ENCODE data around the gene SAMM50. TPM values are rescaled to one million over a fixed set of nuclear protein-coding genes. Genes with fewer than 3 reads are reported as not detected.

Gene SAMM50
- total and polyA plus RNA-seq, 10 of the 15 experiments (the other 5 are each of a cell fraction or from before 2014, with no cell fraction given), result 38.2 to 126 (median 62.4) TPM

GRCh38 chr22:43919106-43919973, 35.9 kb upstream of the SAMM50 start:
- POLR2A ChIA-PET, result no interaction called here
- H3K4me3 ChIP-seq, result no peak overlapping the region
- H3K79me2 ChIP-seq (ENCODE audit: control insufficient read depth, insufficient read depth, low read length), result no peaks in the 10 kb centered on the region
- H3K9me3 ChIP-seq (replicated peaks; ENCODE audit: control insufficient read depth, insufficient read depth, low read length), result no peaks in the 10 kb centered on the region
- RAD21 ChIA-PET (ENCODE audit: unreplicated experiment), result no interaction called here
- H3K9ac ChIP-seq (ENCODE audit: control insufficient read depth, insufficient read depth, low read length), result no peak overlapping the region
- no peak for FAIRE-seq
- no peak for DNase-seq (ENCODE audit: low read depth, low spot score)
- intact Hi-C loops (cut with micrococcal nuclease; ENCODE audit: unreplicated experiment), result no loop called here
- H2AFZ ChIP-seq (ENCODE audit: control insufficient read depth, low read depth, low read length), result no peak overlapping the region
- H3K4me1 ChIP-seq (ENCODE audit: control insufficient read depth, insufficient read depth, low read length), result no peaks in the 10 kb centered on the region
- in situ Hi-C loops (cut with MboI), result no loop called here
- H3K27me3 ChIP-seq (replicated peaks in 1 of 2; ENCODE audit: control insufficient read depth in 2 of 2, insufficient read depth in 2 of 2, low read length in 1 of 2), result peaks cover 0 to 2% of the 10 kb centered on the region in 2 experiments; a peak in 2 of 4 replicates
- H3K4me2 ChIP-seq (ENCODE audit: control insufficient read depth, insufficient read depth), result no peak overlapping the region
- CTCF ChIA-PET, result no interaction called here
- SMC1A ChIA-PET (ENCODE audit: uncharacterized antibody, unreplicated experiment), result no interaction called here
- H3K27ac ChIP-seq (ENCODE audit: control insufficient read depth, insufficient read depth), result no peak overlapping the region
- H3K36me3 ChIP-seq (ENCODE audit: control insufficient read depth in 2 of 2, insufficient read depth in 2 of 2, low read length in 1 of 2), result no peaks in the 10 kb centered on the region
- no peak for ATAC-seq
- 36% methylated on average over 16 of the region's 16 CpGs for WGBS (ENCODE audit: insufficient coverage, insufficient replicate concordance, low lambda C conversion rate, missing lambda C conversion rate)
- H4K20me1 ChIP-seq (ENCODE audit: control insufficient read depth, insufficient read depth), result no peaks in the 10 kb centered on the region
- no TSS peak for BruUV-seq (replicated peaks)
- TF ChIP-seq IRF4 (IDR thresholded peaks at IDR 0.05; ENCODE audit: low read depth, low read length) (no peak), EZH2 (IDR thresholded peaks at IDR 0.05; ENCODE audit: borderline replicate concordance, control insufficient read depth, low read depth, low read length) (no peak), SMAD5 (IDR thresholded peaks at IDR 0.05; ENCODE audit: low read depth) (no peak), SMAD1 (IDR thresholded peaks at IDR 0.05; ENCODE audit: low read depth, partially characterized antibody) (no peak), NBN (IDR thresholded peaks at IDR 0.05) (no peak), BACH1 (IDR thresholded peaks at IDR 0.05; ENCODE audit: borderline replicate concordance) (no peak), PKNOX1 (IDR thresholded peaks at IDR 0.05) (no peak), MEF2B (IDR thresholded peaks at IDR 0.05; ENCODE audit: partially characterized antibody, poor library complexity, severe bottlenecking) (no peak), ATF7 (IDR thresholded peaks at IDR 0.05; ENCODE audit: low read depth) (no peak), ZBTB4 (CRISPR knock-in tag; IDR thresholded peaks at IDR 0.05) (no peak)
- TF ChIP-seq, protein P1, sequence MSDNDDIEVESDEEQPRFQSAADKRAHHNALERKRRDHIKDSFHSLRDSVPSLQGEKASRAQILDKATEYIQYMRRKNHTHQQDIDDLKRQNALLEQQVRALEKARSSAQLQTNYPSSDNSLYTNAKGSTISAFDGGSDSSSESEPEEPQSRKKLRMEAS (IDR thresholded peaks at IDR 0.05; ENCODE audit: low read depth, low read length), result no peak
- TF ChIP-seq, protein P2, sequence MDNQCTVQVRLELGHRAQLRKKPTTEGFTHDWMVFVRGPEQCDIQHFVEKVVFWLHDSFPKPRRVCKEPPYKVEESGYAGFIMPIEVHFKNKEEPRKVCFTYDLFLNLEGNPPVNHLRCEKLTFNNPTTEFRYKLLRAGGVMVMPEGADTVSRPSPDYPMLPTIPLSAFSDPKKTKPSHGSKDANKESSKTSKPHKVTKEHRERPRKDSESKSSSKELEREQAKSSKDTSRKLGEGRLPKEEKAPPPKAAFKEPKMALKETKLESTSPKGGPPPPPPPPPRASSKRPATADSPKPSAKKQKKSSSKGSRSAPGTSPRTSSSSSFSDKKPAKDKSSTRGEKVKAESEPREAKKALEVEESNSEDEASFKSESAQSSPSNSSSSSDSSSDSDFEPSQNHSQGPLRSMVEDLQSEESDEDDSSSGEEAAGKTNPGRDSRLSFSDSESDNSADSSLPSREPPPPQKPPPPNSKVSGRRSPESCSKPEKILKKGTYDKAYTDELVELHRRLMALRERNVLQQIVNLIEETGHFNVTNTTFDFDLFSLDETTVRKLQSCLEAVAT (IDR thresholded peaks at IDR 0.05), result no peak
- TF ChIP-seq, protein P3, sequence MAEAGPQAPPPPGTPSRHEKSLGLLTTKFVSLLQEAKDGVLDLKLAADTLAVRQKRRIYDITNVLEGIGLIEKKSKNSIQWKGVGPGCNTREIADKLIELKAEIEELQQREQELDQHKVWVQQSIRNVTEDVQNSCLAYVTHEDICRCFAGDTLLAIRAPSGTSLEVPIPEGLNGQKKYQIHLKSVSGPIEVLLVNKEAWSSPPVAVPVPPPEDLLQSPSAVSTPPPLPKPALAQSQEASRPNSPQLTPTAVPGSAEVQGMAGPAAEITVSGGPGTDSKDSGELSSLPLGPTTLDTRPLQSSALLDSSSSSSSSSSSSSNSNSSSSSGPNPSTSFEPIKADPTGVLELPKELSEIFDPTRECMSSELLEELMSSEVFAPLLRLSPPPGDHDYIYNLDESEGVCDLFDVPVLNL (IDR thresholded peaks at IDR 0.05; ENCODE audit: low read depth, low read length), result no peak

All from GM12878 (cell line).